Activated naive CD8-positive, alpha-beta T cell treated with anti-CD3 and anti-CD28 coated beads, Interleukin-2, amount 50 U/mL, for 24 hours (primary cell): ENCODE measurements around the gene TMBIM4.

ENCODE experiments used
- ATAC-seq: fragments of 150-1000 bp; cut with Tn5 transposase; one replicate; pipeline ENCODE4 v1.10.0; 2021
- DNase-seq: peaks from one replicate; pipeline ENCODE4 v3.0.0; 2021
- H3K27ac Mint-ChIP-seq: one replicate; pipeline ENCODE4 v1.8.0; 2021; ENCODE audit warnings: mild to moderate bottlenecking, mixed read lengths
- H3K27me3 Mint-ChIP-seq: one replicate; pipeline ENCODE4 v1.8.0; 2021; ENCODE audit warnings: mixed read lengths
- H3K36me3 Mint-ChIP-seq: one replicate; pipeline ENCODE4 v1.8.0; 2021; ENCODE audit warnings: low read depth, mixed read lengths
- H3K4me1 Mint-ChIP-seq: one replicate; pipeline ENCODE4 v1.8.0; 2021; ENCODE audit warnings: mixed read lengths
- H3K4me3 Mint-ChIP-seq: one replicate; pipeline ENCODE4 v1.8.0; 2021; ENCODE audit warnings: mild to moderate bottlenecking, moderate library complexity, mixed read lengths
- H3K9me3 Mint-ChIP-seq: one replicate; pipeline ENCODE4 v1.8.0; 2021; ENCODE audit warnings: mixed read lengths

TMBIM4 gene

GRCh38 chr12:66111605-66112004 lies 58.2 kb downstream of the TMBIM4 start:
- Mint-ChIP-seq H3K27me3 (peaks cover 4% of the 10 kb centered on the region), H3K9me3 (no peaks in the 10 kb centered on the region), H3K4me3 (no peak overlapping the region), H3K4me1 (peaks cover 6% of the 10 kb centered on the region), H3K36me3 (no peaks in the 10 kb centered on the region), H3K27ac (no peak overlapping the region)
- ATAC-seq (no peak), DNase-seq (no peak)

GRCh38 chr12:66109056-66109455 lies 60.7 kb downstream of the TMBIM4 start:
- Mint-ChIP-seq H3K27me3 (peaks cover 9% of the 10 kb centered on the region), H3K27ac (no peak overlapping the region), H3K4me3 (no peak overlapping the region), H3K9me3 (no peaks in the 10 kb centered on the region), H3K36me3 (no peaks in the 10 kb centered on the region), H3K4me1 (peaks cover 4% of the 10 kb centered on the region)
- DNase-seq (no peak), ATAC-seq (no peak)

- ATAC-seq = no peak
- Mint-ChIP-seq H3K4me3 (no peak overlapping the region), H3K36me3 (no peaks in the 10 kb centered on the region), H3K4me1 (peaks cover 2% of the 10 kb centered on the region), H3K27ac (no peak overlapping the region), H3K27me3 (peaks cover 9% of the 10 kb centered on the region), H3K9me3 (no peaks in the 10 kb centered on the region)
- no peak for DNase-seq
Observed at GRCh38 chr12:66108386-66108785, 61.4 kb downstream of the TMBIM4 start.

- H3K4me3 Mint-ChIP-seq = no peak overlapping the region
- no peak overlapping the region for H3K27ac Mint-ChIP-seq
- H3K9me3 Mint-ChIP-seq = no peaks in the 10 kb centered on the region
Observed at GRCh38 chr12:66107451-66107915, 62.3 kb downstream of the TMBIM4 start.

GRCh38 chr12:66103016-66103913 lies 66.5 kb downstream of the TMBIM4 start:
- Mint-ChIP-seq H3K27me3 (peaks cover 30% of the 10 kb centered on the region), H3K4me1 (peaks cover 2% of the 10 kb centered on the region), H3K4me3 (no peak overlapping the region), H3K27ac (no peak overlapping the region), H3K36me3 (no peaks in the 10 kb centered on the region), H3K9me3 (peaks cover 5% of the 10 kb centered on the region)
- ATAC-seq = no peak
- DNase-seq = peak; percentile 8

More at GRCh38 chr12:66107451-66107915, 62.3 kb downstream of the TMBIM4 start:
- DNase-seq = peak; percentile 39
- ATAC-seq = peak; percentile 71
- peaks cover 2% of the 10 kb centered on the region for H3K4me1 Mint-ChIP-seq
- no peaks in the 10 kb centered on the region for H3K36me3 Mint-ChIP-seq
- peaks cover 15% of the 10 kb centered on the region for H3K27me3 Mint-ChIP-seq

GRCh38 chr12:66092559-66093269 lies 77.1 kb downstream of the TMBIM4 start:
- Mint-ChIP-seq H3K4me3 (no peak overlapping the region), H3K4me1 (peaks cover 2% of the 10 kb centered on the region), H3K9me3 (no peaks in the 10 kb centered on the region), H3K27ac (no peak overlapping the region), H3K36me3 (no peaks in the 10 kb centered on the region), H3K27me3 (peaks cover 13% of the 10 kb centered on the region)
- DNase-seq (no peak), ATAC-seq (peak; percentile 40)

- ATAC-seq (no peak), DNase-seq (no peak)
- Mint-ChIP-seq H3K9me3 (no peaks in the 10 kb centered on the region), H3K27ac (no peak overlapping the region), H3K4me3 (no peak overlapping the region), H3K36me3 (no peaks in the 10 kb centered on the region), H3K4me1 (peaks cover 2% of the 10 kb centered on the region), H3K27me3 (peaks cover 16% of the 10 kb centered on the region)
Observed at GRCh38 chr12:66090157-66090556, 79.6 kb downstream of the TMBIM4 start.

GRCh38 chr12:66087365-66087943 lies 82.3 kb downstream of the TMBIM4 start:
- DNase-seq (peak; percentile 57), ATAC-seq (peak; percentile 69)
- H3K9me3 Mint-ChIP-seq = no peaks in the 10 kb centered on the region
- H3K27me3 Mint-ChIP-seq = peaks cover 9% of the 10 kb centered on the region
- H3K4me3 Mint-ChIP-seq = no peak overlapping the region
- H3K4me1 Mint-ChIP-seq = no peaks in the 10 kb centered on the region
- no peak overlapping the region for H3K27ac Mint-ChIP-seq
- H3K36me3 Mint-ChIP-seq = no peaks in the 10 kb centered on the region

- no peak overlapping the region for H3K27ac Mint-ChIP-seq
- no peaks in the 10 kb centered on the region for H3K4me1 Mint-ChIP-seq
- H3K9me3 Mint-ChIP-seq = no peaks in the 10 kb centered on the region
- H3K4me3 Mint-ChIP-seq = no peak overlapping the region
- peaks cover 9% of the 10 kb centered on the region for H3K27me3 Mint-ChIP-seq
- DNase-seq = no peak
- no peaks in the 10 kb centered on the region for H3K36me3 Mint-ChIP-seq
- ATAC-seq = no peak
Observed at GRCh38 chr12:66085998-66086397, 83.8 kb downstream of the TMBIM4 start.
